Fibroblast of peridontal ligament (primary cell): ENCODE results near the gene IP6K3.

ENCODE experiments used
- DNase-seq: peaks from one replicate; pipeline ENCODE4 v3.0.0-alpha.2; 2010; ENCODE audit errors: extremely low read depth

The IP6K3 gene

DNA sequence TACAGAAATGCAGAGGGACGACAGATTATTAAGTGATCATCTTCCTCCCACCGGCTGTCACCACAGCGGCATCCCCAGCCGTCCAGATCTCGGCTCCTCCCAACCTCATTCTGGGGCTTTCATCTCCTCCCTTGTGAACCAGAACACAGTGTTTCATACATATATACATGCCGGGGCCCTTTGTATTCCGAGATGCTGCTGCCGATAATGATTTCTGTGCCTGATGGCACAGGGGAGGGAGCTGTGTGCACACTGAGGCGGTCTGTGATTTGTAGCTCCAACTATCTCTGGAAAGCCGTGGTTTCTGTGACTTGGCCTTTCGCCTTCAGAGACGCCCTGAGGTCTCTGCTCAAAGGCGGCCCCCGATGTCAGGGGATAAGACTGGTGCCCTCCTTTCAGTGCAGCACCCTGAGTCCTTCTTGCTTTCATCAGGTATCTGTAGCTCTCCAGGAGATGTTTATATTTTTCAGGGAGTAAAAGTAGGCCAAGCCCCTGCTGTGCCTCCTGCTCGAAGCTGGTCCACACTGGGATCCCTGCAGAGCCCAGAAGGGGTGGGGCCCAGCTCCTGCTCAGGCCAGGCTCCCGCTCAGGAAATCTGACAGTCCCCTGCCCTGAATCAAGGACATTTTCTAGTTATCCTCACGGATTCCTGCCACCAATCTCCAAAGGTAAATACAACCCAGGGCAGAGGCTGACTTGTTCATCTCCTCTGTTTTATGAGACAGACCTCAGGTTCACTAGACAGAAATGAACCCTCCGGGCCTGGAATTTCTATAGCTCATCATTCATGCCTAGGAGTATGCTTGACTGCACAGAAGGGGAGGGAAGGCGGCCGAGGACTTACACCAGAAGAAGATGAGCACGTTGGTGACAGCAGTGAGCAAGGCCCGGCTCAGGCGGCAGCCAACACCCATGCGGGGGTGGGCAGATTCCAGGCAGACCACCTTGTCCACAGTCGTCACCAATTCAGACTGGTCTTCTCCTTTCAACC, 31.0 kb upstream of the IP6K3 start:
- no peak for DNase-seq

GRCh38 chr6:33776764-33777163, 30.1 kb upstream of the IP6K3 start:
- no peak for DNase-seq

DNA sequence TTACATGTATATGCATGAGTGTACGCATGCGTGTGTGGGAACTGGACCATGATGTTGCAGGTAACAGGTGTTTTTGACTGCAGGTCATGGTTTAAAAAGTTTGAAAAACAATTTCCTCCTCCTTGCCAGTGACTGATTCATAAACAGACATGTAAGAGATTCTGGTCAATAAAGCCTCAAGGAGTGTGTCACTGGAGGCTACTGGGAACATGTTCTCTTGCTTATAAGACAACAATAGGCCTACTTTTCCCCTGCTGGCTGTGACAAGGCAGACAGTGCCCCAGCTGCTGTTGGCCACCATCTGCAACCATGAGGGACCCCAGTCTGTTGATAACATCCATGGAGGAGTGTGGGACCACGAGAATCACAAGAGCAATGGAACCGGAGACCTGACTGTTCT, 29.5 kb upstream of the IP6K3 start:
- DNase-seq: no peak

DNA sequence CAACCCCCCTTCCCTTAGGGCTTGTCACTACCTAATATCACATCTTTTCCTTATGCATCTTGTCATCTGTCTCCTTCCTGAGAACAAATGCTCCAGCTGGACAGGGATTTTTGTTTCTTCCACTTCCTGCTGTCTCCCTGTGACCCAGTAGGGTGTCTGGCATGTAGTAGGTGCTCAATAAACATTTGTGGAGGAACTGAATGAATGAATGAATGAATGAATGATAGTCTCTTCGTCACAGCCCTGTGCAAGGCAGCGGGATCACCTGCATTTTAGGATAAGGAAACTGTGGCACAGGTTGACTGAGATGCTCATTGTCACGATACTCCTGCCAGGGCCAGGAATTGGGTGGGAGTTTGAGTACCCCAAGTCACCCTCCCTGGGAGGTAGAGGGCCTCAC, 28.1 kb upstream of the IP6K3 start:
- DNase-seq: no peak

DNA sequence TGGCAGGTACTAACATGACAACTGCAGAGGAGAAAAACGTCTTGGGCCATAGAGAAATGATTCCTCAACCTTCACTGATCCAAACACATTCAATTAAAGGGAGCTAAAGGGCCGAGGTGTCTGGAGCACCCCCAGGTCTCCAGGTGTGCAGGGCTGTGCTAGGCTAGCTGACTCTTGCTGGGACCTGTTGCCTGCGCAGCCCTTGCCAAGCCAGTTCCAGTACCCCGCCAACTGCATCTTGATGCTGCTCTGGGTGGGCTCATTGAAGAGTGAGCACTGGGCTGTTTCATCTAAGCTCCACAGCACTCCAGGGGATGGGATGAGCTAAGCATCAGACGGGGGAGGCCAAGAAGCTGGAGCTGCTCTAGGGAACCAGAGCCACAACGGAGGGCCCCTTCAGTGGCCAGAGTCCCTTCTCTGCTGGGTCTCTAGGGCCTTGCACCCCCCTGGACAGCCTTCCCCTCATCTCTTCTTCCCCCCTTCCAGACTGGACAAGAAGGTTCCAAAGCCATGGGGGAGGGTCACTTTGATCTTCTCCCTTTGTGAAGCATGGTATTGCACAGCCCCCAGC, 26.3 kb upstream of the IP6K3 start:
- no peak for DNase-seq

GRCh38 chr6:33772082-33772830, 25.6 kb upstream of the IP6K3 start:
- DNase-seq: no peak

- DNase-seq: peak; percentile 80
Observed at GRCh38 chr6:33771146-33772081, 24.7 kb upstream of the IP6K3 start.

- no peak for DNase-seq
Observed at GRCh38 chr6:33770833-33771145, 24.1 kb upstream of the IP6K3 start.

DNA sequence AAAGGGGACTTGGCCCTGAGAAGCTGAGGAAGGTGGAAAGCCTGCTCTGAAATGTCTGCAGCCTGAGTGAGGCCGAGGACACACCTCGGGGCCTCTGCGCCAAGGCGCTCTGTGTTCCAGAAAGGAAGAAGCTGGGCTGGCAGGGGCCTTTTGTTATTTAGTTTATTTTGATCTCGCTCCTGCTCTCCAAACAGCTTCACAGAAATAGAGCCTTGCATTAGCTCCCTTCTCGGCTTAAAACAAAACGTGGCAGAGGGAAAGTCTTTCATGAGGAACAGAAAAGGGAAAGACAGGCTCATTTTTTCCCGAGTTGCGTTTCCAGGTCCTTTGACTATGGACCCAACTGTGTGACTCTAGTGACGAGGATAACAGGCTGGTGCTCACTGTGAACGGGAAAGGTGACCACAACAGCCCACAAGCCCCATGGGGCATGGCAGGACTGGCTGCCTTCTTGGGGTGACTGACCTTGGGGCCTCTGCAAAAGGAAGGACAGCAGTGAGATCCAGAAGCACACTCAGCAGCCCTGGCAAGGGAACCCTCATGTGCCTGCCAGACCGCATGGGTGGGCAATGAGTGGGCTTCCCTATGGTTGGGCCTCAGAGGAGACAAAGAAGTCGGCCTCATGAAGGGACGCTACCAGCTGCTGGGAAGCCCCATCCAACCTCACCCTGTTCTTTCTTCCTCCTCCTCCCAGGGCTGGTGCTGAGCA, 23.6 kb upstream of the IP6K3 start:
- DNase-seq: no peak

DNA sequence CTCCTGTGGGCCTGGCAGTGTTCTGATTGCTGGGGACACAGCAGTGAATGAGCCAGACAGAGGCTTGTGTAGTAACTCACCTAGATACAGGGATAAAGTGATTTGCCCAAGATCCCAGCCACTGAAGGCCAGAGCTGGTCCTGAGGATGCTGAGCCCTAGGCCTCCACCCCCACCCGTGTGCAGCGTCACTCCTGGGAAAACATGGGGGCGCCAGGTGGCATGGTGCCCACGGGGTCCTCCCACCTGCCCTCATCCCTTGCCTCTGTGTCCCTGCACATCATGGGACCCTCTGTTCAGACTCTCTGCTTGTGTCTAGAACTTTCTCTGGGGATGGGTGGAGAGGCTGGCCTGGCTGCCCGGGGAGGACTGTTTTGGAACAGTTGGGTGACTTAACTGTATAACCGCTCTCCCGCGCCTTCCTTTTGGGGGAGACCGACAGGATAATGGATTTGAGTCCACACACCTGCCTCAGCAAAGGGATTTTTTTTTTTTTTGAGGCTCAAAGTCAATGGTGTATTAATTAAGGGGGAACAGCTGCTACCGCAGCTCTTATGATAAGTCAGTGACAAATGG, 22.6 kb upstream of the IP6K3 start:
- DNase-seq: no peak

- peak; percentile 75 for DNase-seq
Observed at GRCh38 chr6:33768644-33769120, 22.0 kb upstream of the IP6K3 start.

DNA sequence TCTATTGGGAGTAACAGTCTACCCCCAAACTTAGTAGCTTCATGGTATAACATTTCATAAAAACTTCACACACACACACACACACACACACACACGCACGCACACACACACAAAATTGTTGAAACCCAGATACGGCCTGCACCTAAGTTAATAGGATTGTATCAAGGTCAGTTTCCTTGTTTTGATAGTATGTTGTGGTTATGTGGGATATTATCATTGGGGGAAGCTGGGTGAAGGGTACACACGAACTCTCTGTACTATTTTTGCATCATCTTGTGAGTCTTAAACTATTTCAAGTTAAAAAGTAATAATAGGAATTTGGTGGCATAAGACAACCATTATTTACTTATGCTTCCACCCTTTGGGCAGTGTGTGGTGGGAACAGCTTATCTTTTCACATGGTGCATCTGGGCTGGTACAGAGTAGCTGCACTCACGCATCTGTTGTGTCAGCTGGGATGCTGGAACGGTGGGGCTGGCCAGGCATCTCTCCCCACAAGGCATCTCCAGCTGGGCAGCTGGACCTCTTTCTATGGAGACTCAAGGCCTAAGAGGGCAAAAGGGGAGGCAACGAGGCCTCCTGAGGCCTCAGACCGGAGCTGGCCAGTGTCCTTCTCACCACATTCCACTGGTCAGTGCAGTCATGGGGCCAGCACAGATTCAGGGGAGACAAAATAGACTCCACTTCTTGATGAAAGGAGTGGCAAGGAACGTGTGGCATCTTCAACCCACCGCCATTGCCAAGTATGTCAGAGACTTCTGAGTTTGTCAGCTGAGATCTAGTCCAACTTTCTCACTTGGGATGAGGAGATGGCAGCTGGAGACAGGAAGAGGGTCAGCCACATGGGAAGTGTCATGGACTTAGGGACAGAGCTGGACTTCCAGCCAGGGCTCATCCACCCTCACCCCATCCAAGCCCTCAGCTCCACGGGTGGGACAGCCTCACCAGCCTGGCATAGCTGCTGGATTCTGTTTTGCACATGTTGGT, 20.5 kb upstream of the IP6K3 start:
- no peak for DNase-seq

GRCh38 chr6:33765368-33765767, 18.7 kb upstream of the IP6K3 start:
- no peak for DNase-seq

GRCh38 chr6:33764036-33764435, 17.3 kb upstream of the IP6K3 start:
- DNase-seq: no peak

DNA sequence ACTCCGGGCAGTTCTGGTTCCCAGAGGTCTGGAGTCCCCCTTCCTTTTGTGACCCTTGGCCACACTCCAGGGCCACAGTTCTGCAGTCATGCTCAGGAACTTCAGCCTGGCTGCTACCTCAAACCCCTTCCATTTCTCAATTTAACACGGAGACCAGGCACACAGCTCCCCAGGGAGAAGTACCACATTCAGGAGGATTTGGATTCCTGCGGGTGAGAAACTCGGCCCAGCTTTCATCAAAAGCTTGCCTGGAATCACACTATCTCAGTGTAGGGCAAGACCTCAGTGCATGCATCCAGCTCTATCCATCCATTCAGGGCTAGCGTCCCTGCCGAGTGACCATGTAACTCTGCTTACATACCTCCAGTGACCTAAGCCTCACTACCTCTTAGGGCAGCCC, 16.8 kb upstream of the IP6K3 start:
- no peak for DNase-seq

- no peak for DNase-seq
Observed at GRCh38 chr6:33762713-33763112, 16.0 kb upstream of the IP6K3 start.

GRCh38 chr6:33761922-33762629, 15.4 kb upstream of the IP6K3 start:
- peak; percentile 30 for DNase-seq

DNA sequence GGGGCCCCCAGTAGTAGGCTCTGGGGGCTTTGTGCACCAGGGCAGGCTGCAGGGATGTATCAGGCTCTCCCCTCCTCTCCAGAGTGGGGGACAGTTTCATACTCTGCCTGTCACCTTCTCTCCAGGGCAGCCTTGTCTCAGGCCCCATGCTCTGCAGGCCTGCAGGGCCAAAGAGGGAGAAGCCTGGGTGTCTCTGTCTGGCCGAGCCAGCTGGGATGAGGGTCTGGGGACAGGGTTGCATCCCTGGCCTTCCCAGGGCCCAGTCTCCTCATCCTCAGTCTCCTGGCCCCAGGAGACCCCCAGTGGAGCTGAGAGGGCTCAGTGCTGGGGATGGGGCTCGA, 14.8 kb upstream of the IP6K3 start:
- DNase-seq: no peak
